B cell (primary cell): ENCODE data around the gene GALR2. TPM values are rescaled to one million over a fixed set of nuclear protein-coding genes. Genes with fewer than 3 reads are reported as not detected.

ENCODE experiments used
- ATAC-seq: fragments of 200-7000 bp; cut with Tn5 transposase; one replicate; pipeline ENCODE4 v1.10.0; 2021; ENCODE audit warnings: low read depth, mild to moderate bottlenecking, moderate number of reproducible peaks, moderate library complexity
- CTCF ChIA-PET: fragments of 350-600 bp; sonication (Branson Sonifier 250); formaldehyde crosslinking; loops from one replicate; lab custom pipeline; 2021; ENCODE audit warnings: antibody characterized with exemption, inconsistent platforms; lab: Charles Lee
- POLR2A ChIA-PET: fragments of 350-600 bp; sonication (Branson Sonifier 250); formaldehyde crosslinking; loops from one replicate; lab custom pipeline; 2021; ENCODE audit warnings: antibody characterized with exemption; lab: Charles Lee
- DNase-seq: peaks from one replicate; pipeline ENCODE4 v3.0.0; 2013
- H2AFZ ChIP-seq: 2 replicates; pipeline ENCODE4 v1.6.1; 2012; ENCODE audit warnings: mild to moderate bottlenecking, low read depth, low read length; ENCODE audit not compliant: insufficient read depth, poor library complexity, severe bottlenecking
- H3K27ac ChIP-seq, 2 donors: 1 replicate in 1 of 2; 2 replicates in 1 of 2; pipeline ENCODE4 v1.5.1; 2012 to 2013; ENCODE audit warnings: low read length in 2 of 2, mild to moderate bottlenecking in 2 of 2, moderate library complexity in 1 of 2
- H3K27me3 ChIP-seq, 4 experiments: fragments of 200-600 bp in 1 of 4; sonication (generic) in 1 of 4; replicated peaks in 1 of 4; 1 replicate in 2 of 4; 2 replicates in 2 of 4; pipeline versions ENCODE4 v1.6.1 to v1.7.0; 2013 to 2016; ENCODE audit warnings: low read length in 3 of 4, mild to moderate bottlenecking in 2 of 4, mixed read lengths in 1 of 4, moderate library complexity in 1 of 4; ENCODE audit not compliant: insufficient read depth in 4 of 4, control insufficient read depth in 3 of 4; ENCODE audit errors: control extremely low read depth in 1 of 4
- H3K36me3 ChIP-seq, 2 experiments: replicated peaks in 1 of 2; 1 replicate in 1 of 2; 2 replicates in 1 of 2; pipeline versions ENCODE4 v1.6.1 to v1.7.1; 2013; ENCODE audit warnings: low read length in 1 of 2; ENCODE audit not compliant: insufficient read depth in 2 of 2, control insufficient read depth in 1 of 2; ENCODE audit errors: control extremely low read depth in 1 of 2, extremely low read depth in 1 of 2
- H3K4me1 ChIP-seq, 2 donors: fragments of 200-600 bp in 1 of 2; sonication (generic) in 1 of 2; 1 replicate in 1 of 2; 2 replicates in 1 of 2; pipeline versions ENCODE4 v1.5.1 to v1.6.1; 2013 to 2017; ENCODE audit warnings: low read length in 2 of 2; ENCODE audit not compliant: control insufficient read depth in 2 of 2, insufficient read depth in 2 of 2
- H3K4me2 ChIP-seq: replicated peaks from 2 replicates; pipeline ENCODE3; 2012; ENCODE audit warnings: mild to moderate bottlenecking, low read depth, low read length; ENCODE audit not compliant: poor library complexity, severe bottlenecking
- H3K4me3 ChIP-seq, 5 experiments: fragments of 200-600 bp in 1 of 5; sonication (generic) in 1 of 5; 1 replicate in 3 of 5; 2 replicates in 2 of 5; pipeline versions ENCODE4 v1.5.1 to v1.7.0; 2011 to 2016; ENCODE audit warnings: low read length in 4 of 5, mild to moderate bottlenecking in 4 of 5, low read depth in 2 of 5, control low read depth in 1 of 5, moderate library complexity in 1 of 5; ENCODE audit not compliant: insufficient read depth in 1 of 5; ENCODE audit errors: control extremely low read depth in 1 of 5, extremely low read depth in 1 of 5
- H3K79me2 ChIP-seq: fragments of 200-600 bp; sonication (generic); one replicate; pipeline ENCODE4 v1.6.0; 2016; ENCODE audit warnings: low read length; ENCODE audit not compliant: control insufficient read depth, insufficient read depth
- H3K9ac ChIP-seq: fragments of 200-600 bp; sonication (generic); 2 replicates; pipeline ENCODE4 v1.6.1; 2017; ENCODE audit warnings: mild to moderate bottlenecking, low read length, moderate library complexity
- H3K9me3 ChIP-seq, 3 donors: one replicate each; pipeline versions ENCODE4 v1.6.1 to v1.7.1; 2013; ENCODE audit warnings: low read length in 2 of 3; ENCODE audit not compliant: control insufficient read depth in 2 of 3, insufficient read depth in 1 of 3; ENCODE audit errors: control extremely low read depth in 1 of 3
- H4K20me1 ChIP-seq: 2 replicates; pipeline ENCODE4 v1.6.0; 2012; ENCODE audit warnings: mild to moderate bottlenecking, low read length; ENCODE audit not compliant: insufficient read depth, control insufficient read depth, poor library complexity, severe bottlenecking
- H3K27ac Mint-ChIP-seq: one replicate; pipeline ENCODE4 v1.8.0; 2021; ENCODE audit warnings: mixed read lengths
- H3K27me3 Mint-ChIP-seq: one replicate; pipeline ENCODE4 v1.8.0; 2021; ENCODE audit warnings: mixed read lengths
- H3K4me1 Mint-ChIP-seq: one replicate; pipeline ENCODE4 v1.8.0; 2021; ENCODE audit warnings: mixed read lengths
- H3K4me3 Mint-ChIP-seq: one replicate; pipeline ENCODE4 v1.8.0; 2021; ENCODE audit warnings: mixed read lengths
- H3K9me3 Mint-ChIP-seq: one replicate; pipeline ENCODE4 v1.8.0; 2022; ENCODE audit warnings: mixed read lengths; ENCODE audit not compliant: insufficient read depth
- EZH2 ChIP-seq: IDR thresholded peaks from 2 replicates; pipeline ENCODE4 v1.6.1; 2012; ENCODE audit warnings: borderline replicate concordance, low read depth, mild to moderate bottlenecking, moderate library complexity, low read length; ENCODE audit not compliant: insufficient read depth, poor library complexity, severe bottlenecking
- WGBS: methylation state at CpG from one replicate; pipeline ENCODE4 v1.1.5; 2013; ENCODE audit warnings: missing lambda C conversion rate; ENCODE audit not compliant: insufficient coverage; 5-methylcytosine and 5-hydroxymethylcytosine counted together
- intact Hi-C: fragments of 100-400 bp; cut with micrococcal nuclease; formaldehyde crosslinking; loops from one replicate; pipeline ENCODE4 v1.10.0; 2022
- polyA plus RNA-seq: library from polyadenylated mRNA; depleted of rRNA; stranded (reverse); fragments of >200 nt; gene quantifications from 2 replicates; pipeline ENCODE4 v1.2.3, GENCODE V29; 2012
- total RNA-seq, 2 donors: library from RNA; stranded (reverse); fragments of 120-200 nt in 1 of 2; gene quantifications; 1 replicate in 1 of 2; 2 replicates in 1 of 2; pipeline versions ENCODE4 v1.2.3 to v1.2.4, GENCODE V29; 2013 to 2022
- TF ChIP-seq, protein P1 (sequence below): fragments of 200-600 bp; IDR thresholded peaks from one replicate; pipeline ENCODE4 v1.8.0; 2022; ENCODE audit warnings: antibody characterized with exemption, mild to moderate bottlenecking

Gene GALR2
- total and polyA plus RNA-seq, 2 donors (not counting 1 experiment from before 2014, with no cell fraction given): 0.42 to 1.2 TPM

- intact Hi-C loops: no loop called here
- H4K20me1 ChIP-seq: no peaks in the 10 kb centered on the region
- Mint-ChIP-seq H3K27ac (no peak overlapping the region), H3K9me3 (no peaks in the 10 kb centered on the region), H3K4me3 (no peak overlapping the region), H3K27me3 (peaks cover 20% of the 10 kb centered on the region), H3K4me1 (peaks cover 29% of the 10 kb centered on the region)
- H3K4me2 ChIP-seq: no peak overlapping the region
- CTCF ChIA-PET: interaction anchor here (1.9 kb wide), 1 partner anchor 23 kb away, joined by 6 read pairs; the partner anchor contains the start of gene EXOC7
- H3K36me3 ChIP-seq: peaks cover 0 to 28% of the 10 kb centered on the region in 2 experiments
- DNase-seq: no peak
- H3K9ac ChIP-seq: no peak overlapping the region
- POLR2A ChIA-PET: interaction anchor here (0.6 kb wide), 1 partner anchor 89 kb away, joined by 5 read pairs; no protein-coding TSS in a partner anchor
- 89% methylated on average over 3 of the region's 6 CpGs for WGBS
- no peak for TF ChIP-seq EZH2
- TF ChIP-seq, protein P1, sequence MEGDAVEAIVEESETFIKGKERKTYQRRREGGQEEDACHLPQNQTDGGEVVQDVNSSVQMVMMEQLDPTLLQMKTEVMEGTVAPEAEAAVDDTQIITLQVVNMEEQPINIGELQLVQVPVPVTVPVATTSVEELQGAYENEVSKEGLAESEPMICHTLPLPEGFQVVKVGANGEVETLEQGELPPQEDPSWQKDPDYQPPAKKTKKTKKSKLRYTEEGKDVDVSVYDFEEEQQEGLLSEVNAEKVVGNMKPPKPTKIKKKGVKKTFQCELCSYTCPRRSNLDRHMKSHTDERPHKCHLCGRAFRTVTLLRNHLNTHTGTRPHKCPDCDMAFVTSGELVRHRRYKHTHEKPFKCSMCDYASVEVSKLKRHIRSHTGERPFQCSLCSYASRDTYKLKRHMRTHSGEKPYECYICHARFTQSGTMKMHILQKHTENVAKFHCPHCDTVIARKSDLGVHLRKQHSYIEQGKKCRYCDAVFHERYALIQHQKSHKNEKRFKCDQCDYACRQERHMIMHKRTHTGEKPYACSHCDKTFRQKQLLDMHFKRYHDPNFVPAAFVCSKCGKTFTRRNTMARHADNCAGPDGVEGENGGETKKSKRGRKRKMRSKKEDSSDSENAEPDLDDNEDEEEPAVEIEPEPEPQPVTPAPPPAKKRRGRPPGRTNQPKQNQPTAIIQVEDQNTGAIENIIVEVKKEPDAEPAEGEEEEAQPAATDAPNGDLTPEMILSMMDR: no peak
- peaks cover 0 to 11% (median 0%) of the 10 kb centered on the region in 3 donors for H3K9me3 ChIP-seq
- ATAC-seq: no peak
- H3K27me3 ChIP-seq: peaks cover 0 to 40% (median 32%) of the 10 kb centered on the region in 4 experiments
- H2AFZ ChIP-seq: no peak overlapping the region
- no peaks in the 10 kb centered on the region for H3K79me2 ChIP-seq
- H3K4me1 ChIP-seq: peaks cover 33% of the 10 kb centered on the region in 2 donors
- H3K27ac ChIP-seq: no peak overlapping the region
- H3K4me3 ChIP-seq: no peak overlapping the region
Observed at GRCh38 chr17:76080768-76081287, 6.2 kb downstream of the GALR2 start.
